Glutamatergic neuron (in vitro differentiated cells): ENCODE results near the gene NCSTN. TPM values are rescaled to one million over a fixed set of nuclear protein-coding genes. Genes with fewer than 3 reads are reported as not detected.
"Not testable (repeated sequence)": the region's sequence is repeated elsewhere in the genome, so short reads cannot be mapped to it uniquely, and the experiment has no call there.

Experiments
- DNase-seq: peaks from one replicate; pipeline ENCODE4 v3.0.0; 2022
- H3K27ac Mint-ChIP-seq: one replicate; pipeline ENCODE4 v1.8.0; 2020; ENCODE audit warnings: mild to moderate bottlenecking, mixed read lengths, inconsistent platforms; ENCODE audit not compliant: unreplicated experiment
- H3K27me3 Mint-ChIP-seq: one replicate; pipeline ENCODE4 v1.8.0; 2020; ENCODE audit warnings: mild to moderate bottlenecking, moderate library complexity, mixed read lengths, inconsistent platforms; ENCODE audit not compliant: unreplicated experiment
- H3K36me3 Mint-ChIP-seq: one replicate; pipeline ENCODE4 v1.8.0; 2020; ENCODE audit warnings: mild to moderate bottlenecking, mixed read lengths, inconsistent platforms; ENCODE audit not compliant: unreplicated experiment
- H3K4me1 Mint-ChIP-seq: one replicate; pipeline ENCODE4 v1.8.0; 2020; ENCODE audit warnings: mild to moderate bottlenecking, low read depth, mixed read lengths, inconsistent platforms; ENCODE audit not compliant: unreplicated experiment
- H3K4me3 Mint-ChIP-seq: one replicate; pipeline ENCODE4 v1.8.0; 2020; ENCODE audit warnings: mild to moderate bottlenecking, mixed read lengths, inconsistent platforms; ENCODE audit not compliant: unreplicated experiment
- H3K9me3 Mint-ChIP-seq: one replicate; pipeline ENCODE4 v1.8.0; 2020; ENCODE audit warnings: mild to moderate bottlenecking, moderate library complexity, mixed read lengths, inconsistent platforms; ENCODE audit not compliant: unreplicated experiment
- CTCF ChIP-seq: fragments of 200-600 bp; sonication (generic); IDR thresholded peaks from one replicate; pipeline ENCODE4 v1.5.0; 2021; ENCODE audit not compliant: partially characterized antibody, unreplicated experiment
- total RNA-seq: library from RNA; stranded (reverse); fragmentation: NEBNext Ultra II Directional; extraction: Animal tissue kit (Norgen Biotek cat#: 25700); gene quantifications from one replicate; pipeline ENCODE4 v1.2.1, GENCODE V29; 2021; ENCODE audit not compliant: unreplicated experiment

NCSTN gene
- total RNA-seq, 1 donor from 2014 or later = 121 TPM

DNA sequence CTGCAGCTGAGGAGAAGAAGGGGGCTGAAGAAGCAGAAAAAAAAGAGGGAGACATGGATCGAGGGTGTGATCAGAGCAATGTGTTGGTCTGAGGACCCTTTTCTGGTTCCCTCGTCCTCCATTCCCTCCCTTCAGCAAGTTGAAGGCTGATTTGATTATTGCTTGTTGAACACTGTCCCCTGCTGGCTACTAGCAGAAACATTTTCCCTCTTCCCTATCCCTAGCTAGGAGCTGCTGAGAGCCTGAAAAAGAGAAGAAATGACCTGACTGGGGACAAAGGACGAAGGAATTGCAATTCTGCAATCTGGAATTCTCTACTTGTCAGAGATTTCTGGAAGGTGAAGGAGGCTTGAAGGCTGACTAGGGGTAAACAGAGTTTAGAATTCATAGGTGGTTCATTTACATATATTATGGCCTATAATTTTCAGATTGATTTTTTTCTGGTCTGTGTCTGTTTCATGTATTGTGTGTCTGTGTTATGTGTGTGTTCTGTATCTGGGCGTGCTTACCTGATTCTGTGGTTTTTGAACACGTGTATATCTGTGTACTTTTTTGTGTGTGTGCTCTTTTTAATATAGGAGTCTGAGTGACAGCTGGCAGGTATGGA is 33.4 kb downstream of the NCSTN start:
- H3K27ac Mint-ChIP-seq = peak overlapping the region; percentile 99
- DNase-seq = no peak
- H3K4me1 Mint-ChIP-seq = peaks cover 47% of the 10 kb centered on the region
- TF ChIP-seq CTCF = peak; percentile 80
- peak overlapping the region; percentile 96 for H3K4me3 Mint-ChIP-seq
- peaks cover 9% of the 10 kb centered on the region for H3K36me3 Mint-ChIP-seq
- peaks cover 45% of the 10 kb centered on the region for H3K9me3 Mint-ChIP-seq
- peaks cover 33% of the 10 kb centered on the region for H3K27me3 Mint-ChIP-seq

DNA sequence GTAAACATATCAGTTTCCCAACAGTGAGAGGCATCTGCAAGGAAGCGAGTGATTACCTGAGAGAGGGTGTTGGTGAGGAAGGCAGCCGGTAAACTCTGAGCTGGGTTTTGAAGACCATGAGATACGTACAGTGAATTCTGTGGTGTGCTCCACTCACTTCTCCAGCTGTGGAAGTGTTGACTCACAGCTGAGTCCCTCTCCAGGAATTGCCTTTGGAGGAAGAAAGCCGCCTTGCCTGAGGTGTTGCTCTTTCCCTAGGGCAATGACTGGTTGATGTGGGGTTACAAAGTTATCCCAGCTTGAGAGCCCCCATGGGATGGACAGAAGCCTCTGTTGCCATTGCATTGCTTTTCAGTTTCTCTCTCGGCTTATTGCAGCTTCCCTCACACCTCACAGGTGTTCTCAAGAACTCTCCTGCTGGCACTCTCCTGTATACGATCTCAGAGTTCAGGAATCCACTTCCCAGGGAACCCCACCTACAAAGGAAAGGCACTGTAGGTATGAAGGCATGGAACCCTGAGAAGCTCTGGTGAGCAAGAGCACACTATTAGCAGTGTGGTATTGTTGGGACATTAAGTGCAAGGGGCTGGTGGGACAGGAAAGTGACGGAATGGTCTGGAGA is 34.5 kb downstream of the NCSTN start:
- peak overlapping the region; percentile 99 for H3K27ac Mint-ChIP-seq
- no peak for TF ChIP-seq CTCF
- no peak for DNase-seq
- peaks cover 28% of the 10 kb centered on the region for H3K27me3 Mint-ChIP-seq
- no peaks in the 10 kb centered on the region for H3K36me3 Mint-ChIP-seq
- peaks cover 36% of the 10 kb centered on the region for H3K9me3 Mint-ChIP-seq
- H3K4me1 Mint-ChIP-seq = peaks cover 37% of the 10 kb centered on the region
- H3K4me3 Mint-ChIP-seq = no peak overlapping the region

- not testable (repeated sequence) for H3K4me3 Mint-ChIP-seq, H3K4me1 Mint-ChIP-seq, H3K9me3 Mint-ChIP-seq, H3K27me3 Mint-ChIP-seq, DNase-seq, H3K27ac Mint-ChIP-seq
- peaks cover 26% of the 10 kb centered on the region for H3K36me3 Mint-ChIP-seq
Observed at GRCh38 chr1:160384812-160385211, 41.6 kb downstream of the NCSTN start.

- H3K27ac Mint-ChIP-seq, DNase-seq, H3K4me3 Mint-ChIP-seq, H3K27me3 Mint-ChIP-seq, H3K4me1 Mint-ChIP-seq, H3K9me3 Mint-ChIP-seq: not testable (repeated sequence)
- H3K36me3 Mint-ChIP-seq = peaks cover 26% of the 10 kb centered on the region
Observed at GRCh38 chr1:160388406-160388805, 45.2 kb downstream of the NCSTN start.

GRCh38 chr1:160394673-160395072 is 51.5 kb downstream of the NCSTN start:
- no peak overlapping the region for H3K4me3 Mint-ChIP-seq
- H3K9me3 Mint-ChIP-seq = no peaks in the 10 kb centered on the region
- no peak overlapping the region for H3K27ac Mint-ChIP-seq
- peaks cover 7% of the 10 kb centered on the region for H3K4me1 Mint-ChIP-seq
- no peak for TF ChIP-seq CTCF
- DNase-seq = no peak
- peaks cover 4% of the 10 kb centered on the region for H3K27me3 Mint-ChIP-seq
- H3K36me3 Mint-ChIP-seq = peaks cover under 1% of the 10 kb centered on the region

- Mint-ChIP-seq H3K27me3 (peaks cover 7% of the 10 kb centered on the region), H3K9me3 (peaks cover 4% of the 10 kb centered on the region), H3K4me3 (no peak overlapping the region), H3K27ac (no peak overlapping the region), H3K4me1 (peaks cover 18% of the 10 kb centered on the region), H3K36me3 (no peaks in the 10 kb centered on the region)
- no peak for TF ChIP-seq CTCF
- DNase-seq = no peak
Observed at GRCh38 chr1:160397651-160398050, 54.5 kb downstream of the NCSTN start.
